ENCODE measurements around the gene SAFB2. TPM values are rescaled to one million over a fixed set of nuclear protein-coding genes. Genes with fewer than 3 reads are reported as not detected.

SAFB2 gene
- polyA plus RNA-seq, 2 of the 4 experiments (the other 2 are of a cell fraction), result 33.2 to 51.2 TPM

- TF ChIP-seq HMGXB4 (CRISPR knock-in tag; IDR thresholded peaks at IDR 0.05; ENCODE audit: borderline replicate concordance) (no peak), REST (IDR thresholded peaks at IDR 0.05) (no peak)
Observed at GRCh38 chr19:5563008-5563431, 59.6 kb downstream of the SAFB2 start (continued).

GRCh38 chr19:5562280-5562679 lies 60.3 kb downstream of the SAFB2 start:
- ChIA-PET CTCF (interaction anchor here (1.0 to 2.0 kb wide), 2 partner anchors 10 to 15 kb away, joined by 3 to 5 read pairs; no protein-coding TSS in a partner anchor), POLR2A (no interaction called here)
- no peak for FAIRE-seq

GRCh38 chr19:5561559-5561958 lies 61.0 kb downstream of the SAFB2 start:
- POLR2A ChIA-PET, result no interaction called here
- FAIRE-seq (no peak), ATAC-seq (no peak), DNase-seq (ENCODE audit: low read depth in 1 of 2, low spot score in 1 of 2) (no peak)
- TF ChIP-seq RAD21 (conservative IDR thresholded peaks at IDR 0.05 in 1 of 2, IDR thresholded peaks at IDR 0.05 in 1 of 2) (peak; percentile 16 to 28; a peak in 1 of 5 replicates), MAZ (IDR thresholded peaks at IDR 0.05; ENCODE audit: borderline replicate concordance, low read depth, low read length) (no peak), CTCF (IDR thresholded peaks at IDR 0.05) (peak; percentile 24; the same call in 2 of the 3 replicates)
- Histone ChIP-seq H3K9me3 (peaks cover 5% of the 10 kb centered on the region; the same call in 2 of the 3 replicates), H3K4me2 (no peak overlapping the region), H3K4me1 (peaks cover 7% of the 10 kb centered on the region; the same call in 1 of the 3 replicates), H3K4me3 (no peak overlapping the region), H3K27ac (no peak overlapping the region)
- CTCF ChIA-PET, result interaction anchor here (1.0 to 2.0 kb wide), 2 partner anchors 11 to 14 kb away, joined by 3 to 5 read pairs; no protein-coding TSS in a partner anchor
- WGBS (ENCODE audit: missing lambda C conversion rate), result 58% methylated on average over 6 of the region's 6 CpGs

More at GRCh38 chr19:5562280-5562679, 60.3 kb downstream of the SAFB2 start:
- TF ChIP-seq EHMT2 (IDR thresholded peaks at IDR 0.05; ENCODE audit: low read depth), result no peak
- TF ChIP-seq ELK1 (IDR thresholded peaks at IDR 0.05; ENCODE audit: low read depth, low read length), result no peak
- TF ChIP-seq RCOR1 (IDR thresholded peaks at IDR 0.05; ENCODE audit: low read depth, low read length), result no peak
- TF ChIP-seq RAD21 (conservative IDR thresholded peaks at IDR 0.05 in 1 of 2, IDR thresholded peaks at IDR 0.05 in 1 of 2), result no peak
- TF ChIP-seq MAZ (IDR thresholded peaks at IDR 0.05; ENCODE audit: borderline replicate concordance, low read depth, low read length), result no peak
- no peak for TF ChIP-seq EHF (CRISPR knock-in tag; IDR thresholded peaks at IDR 0.05)
- no peak for TF ChIP-seq ZC3H11A (IDR thresholded peaks at IDR 0.05)
- no peak for TF ChIP-seq CHD2 (IDR thresholded peaks at IDR 0.05; ENCODE audit: low read length, partially characterized antibody)
- DNase-seq (ENCODE audit: low read depth in 1 of 2, low spot score in 1 of 2) (no peak), ATAC-seq (no peak)
- Histone ChIP-seq H3K4me1 (peaks cover 7% of the 10 kb centered on the region; the same call in 1 of the 3 replicates), H3K27ac (no peak overlapping the region), H3K9me3 (peaks cover 5% of the 10 kb centered on the region; the same call in 2 of the 3 replicates), H3K4me3 (no peak overlapping the region), H3K4me2 (no peak overlapping the region)
- WGBS (ENCODE audit: missing lambda C conversion rate), result 77% methylated on average over 7 of the region's 7 CpGs

Data from A549 (cell line).